ENCODE measurements around the gene BBS10. TPM values are rescaled to one million over a fixed set of nuclear protein-coding genes. Genes with fewer than 3 reads are reported as not detected.
"Not testable (repeated sequence)": the region's sequence is repeated elsewhere in the genome, so short reads cannot be mapped to it uniquely, and the experiment has no call there.

The BBS10 gene
- total and polyA plus RNA-seq, 7 donors: 1.2 to 15.0 (median 6.1) TPM

DNA sequence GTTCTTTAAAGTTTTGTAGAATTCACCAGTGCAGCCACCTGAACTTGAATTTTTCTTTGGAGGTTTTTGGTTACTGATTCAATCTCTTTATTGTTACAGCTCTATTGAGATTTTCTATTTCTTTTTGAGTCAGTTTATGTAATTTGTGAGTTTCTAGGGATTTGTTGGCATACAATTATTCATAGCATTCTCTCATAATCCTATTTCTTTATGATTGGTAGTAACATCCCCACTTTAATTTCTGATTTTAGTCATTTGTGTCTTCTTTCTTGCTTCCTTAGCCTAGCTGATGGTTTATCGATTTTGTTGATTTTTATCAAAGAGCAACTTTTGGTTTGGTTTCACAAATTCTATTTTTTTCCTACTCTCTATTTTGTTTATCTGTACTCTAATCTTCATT lies 17.9 kb upstream of the BBS10 start:
- H3K4me1 ChIP-seq: no peaks in the 10 kb centered on the region
- H3K9me3 ChIP-seq: no peaks in the 10 kb centered on the region
- H3K4me3 ChIP-seq: no peak overlapping the region
- peaks cover 8 to 45% (median 15%) of the 10 kb centered on the region in 4 donors for H3K36me3 ChIP-seq
- H3K27me3 ChIP-seq: no peaks in the 10 kb centered on the region
- intact Hi-C loops (cut with DNase I): no loop called here
- H3K27ac ChIP-seq: no peak overlapping the region
- 91 to 92% methylated on average over 1 of the region's 1 CpG for WGBS, 2 donors
- no peak for TF ChIP-seq POLR2AphosphoS5 (IDR thresholded peaks at IDR 0.05)
- DNase-seq: no peak

DNA sequence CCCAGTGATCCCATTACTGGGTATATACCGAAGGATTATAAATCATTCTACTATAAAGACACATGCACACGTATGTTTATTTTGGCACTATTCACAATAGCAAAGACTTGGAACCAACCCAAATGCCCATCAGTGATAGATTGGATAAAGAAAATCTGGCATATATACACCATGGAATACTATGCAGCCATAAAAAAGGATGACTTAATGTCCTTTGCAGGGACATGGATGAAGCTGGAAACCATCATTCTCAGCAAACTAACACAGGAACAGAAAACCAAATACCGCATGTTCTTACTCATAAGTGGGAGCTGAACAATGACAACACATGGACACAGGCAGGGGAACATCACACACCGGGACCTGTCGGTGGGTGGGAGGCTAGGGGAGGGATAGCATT lies 15.9 kb upstream of the BBS10 start:
- H3K27me3 ChIP-seq; H3K27ac ChIP-seq; DNase-seq; H3K9me3 ChIP-seq; H3K4me3 ChIP-seq; intact Hi-C loops (cut with DNase I); H3K4me1 ChIP-seq: not testable (repeated sequence)
- WGBS, 2 donors: 81 to 92% methylated on average over 5 of the region's 5 CpGs
- peaks cover 8 to 29% (median 14%) of the 10 kb centered on the region in 4 donors for H3K36me3 ChIP-seq

DNA sequence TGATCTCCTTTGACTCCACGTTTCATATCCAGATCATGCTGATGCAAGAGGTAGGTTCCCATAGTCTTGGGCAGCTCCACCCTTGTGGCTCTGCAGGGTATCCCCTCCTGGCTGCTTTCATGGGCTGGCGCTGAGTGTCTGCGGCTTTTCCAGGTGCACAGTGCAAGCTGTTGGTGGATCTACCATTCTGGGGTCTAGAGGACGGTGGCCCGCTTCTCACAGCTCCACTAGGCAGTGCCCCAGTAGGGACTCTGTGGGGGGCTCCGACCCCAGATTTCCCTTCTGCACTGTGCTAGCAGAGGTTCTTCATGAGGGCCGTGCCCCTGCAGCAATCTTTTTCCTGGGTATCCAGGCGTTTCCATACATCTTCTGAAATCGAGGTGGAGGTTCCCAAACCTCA lies 12.1 kb upstream of the BBS10 start:
- no peak overlapping the region for H3K4me3 ChIP-seq
- H3K36me3 ChIP-seq: peaks cover 0 to 16% (median 5%) of the 10 kb centered on the region in 4 donors
- H3K9me3 ChIP-seq: no peaks in the 10 kb centered on the region
- WGBS, 2 donors: 96 to 98% methylated on average over 9 of the region's 9 CpGs
- TF ChIP-seq POLR2A (IDR thresholded peaks at IDR 0.05) (no peak), EP300 (IDR thresholded peaks at IDR 0.05) (no peak), POLR2AphosphoS5 (IDR thresholded peaks at IDR 0.05) (no peak)
- TF ChIP-seq, protein P1, sequence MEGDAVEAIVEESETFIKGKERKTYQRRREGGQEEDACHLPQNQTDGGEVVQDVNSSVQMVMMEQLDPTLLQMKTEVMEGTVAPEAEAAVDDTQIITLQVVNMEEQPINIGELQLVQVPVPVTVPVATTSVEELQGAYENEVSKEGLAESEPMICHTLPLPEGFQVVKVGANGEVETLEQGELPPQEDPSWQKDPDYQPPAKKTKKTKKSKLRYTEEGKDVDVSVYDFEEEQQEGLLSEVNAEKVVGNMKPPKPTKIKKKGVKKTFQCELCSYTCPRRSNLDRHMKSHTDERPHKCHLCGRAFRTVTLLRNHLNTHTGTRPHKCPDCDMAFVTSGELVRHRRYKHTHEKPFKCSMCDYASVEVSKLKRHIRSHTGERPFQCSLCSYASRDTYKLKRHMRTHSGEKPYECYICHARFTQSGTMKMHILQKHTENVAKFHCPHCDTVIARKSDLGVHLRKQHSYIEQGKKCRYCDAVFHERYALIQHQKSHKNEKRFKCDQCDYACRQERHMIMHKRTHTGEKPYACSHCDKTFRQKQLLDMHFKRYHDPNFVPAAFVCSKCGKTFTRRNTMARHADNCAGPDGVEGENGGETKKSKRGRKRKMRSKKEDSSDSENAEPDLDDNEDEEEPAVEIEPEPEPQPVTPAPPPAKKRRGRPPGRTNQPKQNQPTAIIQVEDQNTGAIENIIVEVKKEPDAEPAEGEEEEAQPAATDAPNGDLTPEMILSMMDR (IDR thresholded peaks at IDR 0.05): no peak
- no peak overlapping the region for H3K27ac ChIP-seq
- H3K4me1 ChIP-seq: peaks cover 0 to 10% (median 0%) of the 10 kb centered on the region in 4 donors
- DNase-seq: no peak
- intact Hi-C loops (cut with DNase I): no loop called here
- no peaks in the 10 kb centered on the region for H3K27me3 ChIP-seq

- H3K36me3 ChIP-seq: peaks cover 0 to 16% (median 5%) of the 10 kb centered on the region in 4 donors
- 68 to 83% methylated on average over 1 of the region's 1 CpG for WGBS, 2 donors
- no peak for DNase-seq
- peaks cover 0 to 10% (median 0%) of the 10 kb centered on the region in 4 donors for H3K4me1 ChIP-seq
- no peaks in the 10 kb centered on the region for H3K9me3 ChIP-seq
- no peak overlapping the region for H3K4me3 ChIP-seq
- no peak overlapping the region for H3K27ac ChIP-seq
- H3K27me3 ChIP-seq: no peaks in the 10 kb centered on the region
- TF ChIP-seq, protein P1 (IDR thresholded peaks at IDR 0.05): no peak
- TF ChIP-seq POLR2AphosphoS5 (IDR thresholded peaks at IDR 0.05) (no peak), EP300 (IDR thresholded peaks at IDR 0.05) (no peak), POLR2A (IDR thresholded peaks at IDR 0.05) (no peak)
- intact Hi-C loops (cut with DNase I): no loop called here
These were observed 7.9 kb upstream of the BBS10 start for GRCh38 chr12:76356071-76356470.

GRCh38 chr12:76346798-76347420 lies 1.3 kb downstream of the BBS10 start:
- TF ChIP-seq EP300 (IDR thresholded peaks at IDR 0.05) (no peak), POLR2A (IDR thresholded peaks at IDR 0.05) (no peak), POLR2AphosphoS5 (IDR thresholded peaks at IDR 0.05) (no peak)
- TF ChIP-seq, protein P1 (IDR thresholded peaks at IDR 0.05): no peak
- peaks cover 0 to 20% (median 14%) of the 10 kb centered on the region in 4 donors for H3K4me1 ChIP-seq
- 61 to 83% methylated on average over 4 of the region's 4 CpGs for WGBS, 2 donors
- peak overlapping the region in 3 of 4 donors; percentile 87 to 90 (median 89) for H3K27ac ChIP-seq
- no peaks in the 10 kb centered on the region for H3K9me3 ChIP-seq
- intact Hi-C loops (cut with DNase I): loop anchor here (5.0 to 10.0 kb wide), 2 partner anchors 315 to 832 kb away; partner anchors contain the start of genes KRR1 and PHLDA1
- H3K36me3 ChIP-seq: no peaks in the 10 kb centered on the region
- H3K27me3 ChIP-seq: no peaks in the 10 kb centered on the region
- no peak for DNase-seq
- peak overlapping the region in 3 of 4 donors; percentile 80 to 86 (median 84) for H3K4me3 ChIP-seq
